Measurements from ENCODE around the gene ELFN1.

ELFN1 gene

DNA sequence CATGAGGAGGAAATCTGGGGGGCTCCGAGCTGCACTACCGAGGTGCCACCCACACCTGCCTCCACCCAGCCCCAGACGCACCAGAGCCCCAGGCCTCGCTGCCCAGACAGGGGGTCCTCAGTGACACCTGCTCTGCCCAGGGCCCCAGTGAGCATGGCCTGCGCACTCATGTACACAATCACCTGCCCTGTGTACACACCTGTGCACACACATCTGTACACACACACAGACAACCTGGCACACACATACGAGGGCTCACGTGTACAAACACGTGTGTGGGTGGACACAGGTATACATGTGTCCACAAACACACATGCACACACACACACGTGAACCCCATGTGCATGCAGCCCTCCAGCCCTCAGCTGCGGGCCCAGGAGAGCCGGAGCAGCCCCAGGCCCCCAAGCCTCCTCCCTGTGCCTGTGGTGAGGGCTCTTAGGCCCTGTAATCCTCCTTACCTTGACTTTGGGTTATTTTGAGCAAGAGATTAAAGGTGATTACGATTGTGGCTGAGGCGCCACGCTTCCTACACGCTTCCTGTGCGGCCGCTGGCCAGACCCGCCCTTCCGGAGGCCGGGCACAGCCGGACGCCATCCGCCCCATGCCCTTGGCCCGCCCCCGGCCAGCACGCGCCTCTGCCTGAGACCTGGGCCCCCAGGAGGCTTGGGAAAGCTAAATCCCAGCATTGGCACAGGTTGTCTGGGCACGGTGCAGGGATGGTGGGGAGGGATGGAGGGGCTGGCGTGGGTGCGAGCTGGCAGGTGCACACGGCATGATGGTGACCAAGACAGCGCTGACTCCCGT, 71.9 kb downstream of the ELFN1 start:
- DNase-seq (ENCODE audit: low read depth in 2 of 2) = no peak

DNA sequence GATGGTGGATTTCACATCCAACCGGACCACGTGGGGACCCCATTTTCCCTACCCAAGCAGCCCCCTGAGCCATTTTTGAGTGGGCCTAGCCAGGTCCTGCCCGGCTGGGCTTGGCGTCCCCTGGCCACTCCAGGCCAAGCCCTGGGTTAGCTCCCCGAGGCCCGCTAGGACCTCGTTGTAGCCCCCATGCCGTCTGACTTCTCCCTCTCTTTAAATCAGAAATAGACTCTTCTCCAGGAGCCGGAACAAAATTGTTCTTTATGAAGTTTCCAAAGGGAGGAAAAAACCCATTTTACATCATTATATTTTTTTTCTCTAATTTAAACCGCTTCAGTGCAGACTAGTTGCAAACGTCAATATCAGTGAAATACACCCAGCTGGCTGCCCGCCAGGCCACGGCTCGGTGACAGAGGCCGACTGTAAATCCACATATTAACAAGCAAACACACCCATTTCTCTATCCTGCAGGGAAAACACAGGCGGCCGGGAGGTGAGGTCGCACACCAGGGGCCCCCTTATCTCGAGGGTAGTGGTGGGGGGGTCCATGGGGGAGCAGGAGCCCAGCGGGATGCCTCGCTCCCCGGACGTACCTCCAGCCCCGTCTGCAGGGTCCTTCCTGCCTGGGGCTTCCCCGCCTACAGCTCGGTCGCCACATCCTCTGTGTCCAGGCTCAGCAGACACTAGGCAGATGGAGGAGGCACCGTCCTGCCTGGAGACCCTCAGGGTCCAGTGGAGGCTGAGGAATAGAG, 72.7 kb downstream of the ELFN1 start:
- no peak for DNase-seq (ENCODE audit: low read depth in 2 of 2)

DNA sequence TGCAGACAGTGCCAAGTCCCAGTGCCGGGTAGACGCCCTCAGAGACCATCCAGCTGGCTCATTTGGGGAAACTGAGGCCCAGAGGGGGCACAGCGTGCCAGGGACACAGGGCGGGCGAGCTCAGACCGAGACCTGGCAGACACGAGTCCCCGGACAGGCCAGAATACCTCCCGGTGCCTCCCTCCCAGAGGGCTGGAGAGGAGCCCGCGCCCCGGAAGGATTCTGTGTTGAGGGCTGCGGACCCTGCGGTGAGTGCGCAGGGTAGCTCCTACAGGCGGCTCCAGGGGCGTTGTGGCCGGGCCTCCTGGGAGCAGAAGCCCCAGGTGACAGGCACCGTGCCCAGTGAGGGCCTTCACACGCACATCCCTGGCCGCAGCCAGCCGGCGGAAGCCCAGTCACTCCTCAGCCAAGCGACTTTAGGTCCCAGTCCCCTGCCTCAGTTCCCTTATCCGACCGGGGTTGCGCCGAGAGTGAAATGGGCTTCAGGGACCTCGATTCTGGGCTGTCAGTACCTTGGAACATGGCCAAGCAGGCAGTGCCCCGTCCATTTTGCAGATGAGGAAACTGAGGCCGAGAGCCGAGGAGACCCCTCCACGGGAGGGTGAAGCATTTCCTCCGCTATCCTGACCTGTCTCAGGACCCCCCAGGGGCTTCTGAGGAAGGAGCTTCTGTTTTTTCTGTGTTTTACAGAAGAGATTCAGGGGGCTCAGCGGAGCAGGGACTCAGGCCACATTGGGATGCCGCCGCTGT, 73.6 kb downstream of the ELFN1 start:
- no peak for DNase-seq (ENCODE audit: low read depth in 2 of 2)

DNA sequence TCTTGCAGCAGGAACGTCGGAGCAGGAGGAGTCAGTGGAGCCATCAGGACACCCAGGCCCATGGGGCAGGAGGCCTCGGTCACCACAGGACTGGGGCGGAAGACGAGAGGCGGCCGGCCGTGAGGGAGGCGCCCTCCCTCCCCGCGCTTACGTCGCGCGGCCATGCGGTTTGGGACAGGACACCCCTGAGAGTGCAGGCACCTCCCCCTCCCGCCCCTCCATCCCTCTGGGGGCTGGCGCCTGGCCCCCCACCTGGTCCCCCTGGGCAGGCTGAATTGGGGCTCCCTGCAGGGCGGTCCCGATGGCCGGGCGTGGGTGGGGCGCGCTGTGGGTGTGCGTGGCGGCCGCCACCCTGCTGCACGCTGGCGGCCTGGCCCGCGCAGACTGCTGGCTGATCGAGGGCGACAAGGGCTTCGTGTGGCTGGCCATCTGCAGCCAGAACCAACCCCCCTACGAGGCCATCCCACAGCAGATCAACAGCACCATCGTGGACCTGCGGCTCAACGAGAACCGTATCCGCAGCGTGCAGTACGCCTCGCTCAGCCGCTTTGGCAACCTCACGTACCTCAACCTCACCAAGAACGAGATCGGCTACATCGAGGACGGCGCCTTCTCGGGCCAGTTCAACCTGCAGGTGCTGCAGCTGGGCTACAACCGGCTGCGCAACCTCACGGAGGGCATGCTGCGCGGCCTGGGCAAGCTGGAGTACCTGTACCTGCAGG, 74.4 kb downstream of the ELFN1 start:
- DNase-seq (ENCODE audit: low read depth in 2 of 2) = no peak

DNA sequence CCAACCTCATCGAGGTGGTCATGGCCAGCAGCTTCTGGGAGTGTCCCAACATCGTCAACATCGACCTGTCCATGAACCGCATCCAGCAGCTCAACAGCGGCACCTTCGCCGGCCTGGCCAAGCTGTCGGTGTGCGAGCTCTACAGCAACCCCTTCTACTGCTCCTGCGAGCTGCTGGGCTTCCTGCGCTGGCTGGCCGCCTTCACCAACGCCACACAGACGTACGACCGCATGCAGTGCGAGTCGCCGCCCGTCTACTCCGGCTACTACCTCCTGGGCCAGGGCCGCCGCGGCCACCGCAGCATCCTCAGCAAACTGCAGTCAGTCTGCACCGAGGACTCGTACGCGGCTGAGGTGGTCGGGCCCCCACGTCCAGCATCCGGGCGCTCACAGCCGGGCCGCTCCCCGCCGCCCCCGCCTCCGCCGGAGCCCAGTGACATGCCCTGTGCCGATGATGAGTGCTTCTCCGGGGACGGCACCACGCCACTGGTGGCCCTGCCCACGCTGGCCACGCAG, 75.0 kb downstream of the ELFN1 start:
- no peak for DNase-seq (ENCODE audit: low read depth in 2 of 2)

DNA sequence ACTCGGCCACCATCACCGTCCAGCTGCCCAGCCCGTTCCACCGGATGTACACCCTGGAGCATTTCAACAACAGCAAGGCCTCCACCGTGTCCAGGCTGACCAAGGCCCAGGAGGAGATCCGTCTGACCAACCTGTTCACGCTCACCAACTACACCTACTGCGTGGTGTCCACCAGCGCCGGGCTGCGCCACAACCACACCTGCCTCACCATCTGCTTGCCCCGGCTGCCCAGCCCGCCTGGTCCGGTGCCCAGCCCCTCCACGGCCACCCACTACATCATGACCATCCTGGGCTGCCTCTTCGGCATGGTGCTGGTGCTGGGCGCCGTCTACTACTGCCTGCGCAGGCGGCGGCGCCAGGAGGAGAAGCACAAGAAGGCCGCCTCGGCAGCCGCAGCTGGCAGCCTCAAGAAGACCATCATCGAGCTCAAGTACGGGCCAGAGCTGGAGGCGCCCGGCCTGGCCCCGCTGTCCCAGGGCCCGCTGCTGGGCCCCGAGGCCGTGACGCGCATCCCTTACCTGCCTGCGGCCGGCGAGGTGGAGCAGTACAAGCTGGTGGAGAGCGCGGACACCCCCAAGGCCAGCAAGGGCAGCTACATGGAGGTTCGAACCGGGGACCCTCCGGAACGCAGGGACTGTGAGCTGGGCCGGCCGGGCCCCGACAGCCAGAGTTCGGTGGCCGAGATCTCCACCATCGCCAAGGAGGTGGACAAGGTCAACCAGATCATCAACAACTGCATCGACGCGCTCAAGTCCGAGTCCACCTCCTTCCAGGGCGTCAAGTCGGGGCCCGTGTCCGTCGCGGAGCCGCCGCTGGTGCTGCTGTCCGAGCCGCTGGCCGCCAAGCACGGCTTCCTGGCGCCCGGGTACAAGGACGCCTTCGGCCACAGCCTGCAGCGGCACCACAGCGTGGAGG, 75.8 kb downstream of the ELFN1 start:
- no peak for DNase-seq (ENCODE audit: low read depth in 2 of 2)

DNA sequence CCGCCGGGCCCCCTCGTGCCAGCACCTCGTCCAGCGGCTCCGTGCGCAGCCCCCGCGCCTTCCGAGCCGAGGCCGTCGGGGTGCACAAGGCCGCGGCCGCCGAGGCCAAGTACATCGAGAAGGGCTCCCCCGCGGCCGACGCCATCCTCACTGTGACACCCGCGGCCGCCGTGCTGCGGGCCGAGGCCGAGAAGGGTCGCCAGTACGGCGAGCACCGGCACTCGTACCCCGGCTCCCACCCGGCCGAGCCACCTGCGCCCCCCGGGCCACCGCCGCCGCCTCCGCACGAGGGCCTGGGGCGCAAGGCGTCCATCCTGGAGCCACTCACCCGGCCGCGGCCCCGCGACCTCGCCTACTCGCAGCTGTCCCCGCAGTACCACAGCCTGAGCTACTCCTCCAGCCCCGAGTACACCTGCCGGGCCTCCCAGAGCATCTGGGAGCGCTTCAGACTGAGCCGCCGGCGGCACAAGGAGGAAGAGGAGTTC, 76.5 kb downstream of the ELFN1 start:
- DNase-seq (ENCODE audit: low read depth in 2 of 2) = no peak

DNA sequence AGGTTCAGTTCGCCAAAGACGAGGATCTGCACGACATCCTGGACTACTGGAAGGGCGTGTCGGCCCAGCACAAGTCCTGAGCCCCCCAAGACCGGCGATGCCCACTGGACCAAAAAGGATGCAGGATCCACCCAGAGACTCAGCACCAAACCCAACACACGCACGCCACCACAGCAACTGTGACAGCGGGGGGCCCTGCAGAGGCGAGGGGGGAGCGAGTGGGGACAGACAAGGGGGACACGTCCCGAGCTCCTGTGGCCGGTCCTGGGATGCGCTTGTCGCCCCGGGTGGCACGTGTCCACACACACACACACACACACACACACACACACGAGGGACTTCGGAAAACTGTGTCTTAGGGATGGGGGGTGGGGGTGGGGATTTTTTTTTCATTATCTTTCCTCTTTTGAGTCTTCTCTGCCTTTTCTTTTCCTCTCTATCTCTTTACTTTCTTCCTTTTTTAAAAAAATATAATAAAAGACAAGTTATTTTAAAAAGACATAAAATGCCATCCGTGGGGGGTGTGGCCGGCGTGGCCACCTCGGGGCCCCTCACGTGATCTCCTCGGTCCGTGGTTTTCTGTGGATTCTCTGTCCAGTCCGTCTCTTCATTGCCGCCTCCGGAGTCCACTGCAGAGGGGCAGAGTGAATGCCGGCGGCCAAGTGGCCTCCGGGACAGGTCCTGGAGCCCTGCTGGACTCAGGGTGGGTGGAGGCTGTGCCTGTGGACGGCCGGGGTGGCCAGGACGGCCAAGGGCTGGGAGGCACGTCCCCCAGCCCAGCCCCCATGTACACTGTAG, 77.1 kb downstream of the ELFN1 start:
- DNase-seq (ENCODE audit: low read depth in 2 of 2) = no peak

DNA sequence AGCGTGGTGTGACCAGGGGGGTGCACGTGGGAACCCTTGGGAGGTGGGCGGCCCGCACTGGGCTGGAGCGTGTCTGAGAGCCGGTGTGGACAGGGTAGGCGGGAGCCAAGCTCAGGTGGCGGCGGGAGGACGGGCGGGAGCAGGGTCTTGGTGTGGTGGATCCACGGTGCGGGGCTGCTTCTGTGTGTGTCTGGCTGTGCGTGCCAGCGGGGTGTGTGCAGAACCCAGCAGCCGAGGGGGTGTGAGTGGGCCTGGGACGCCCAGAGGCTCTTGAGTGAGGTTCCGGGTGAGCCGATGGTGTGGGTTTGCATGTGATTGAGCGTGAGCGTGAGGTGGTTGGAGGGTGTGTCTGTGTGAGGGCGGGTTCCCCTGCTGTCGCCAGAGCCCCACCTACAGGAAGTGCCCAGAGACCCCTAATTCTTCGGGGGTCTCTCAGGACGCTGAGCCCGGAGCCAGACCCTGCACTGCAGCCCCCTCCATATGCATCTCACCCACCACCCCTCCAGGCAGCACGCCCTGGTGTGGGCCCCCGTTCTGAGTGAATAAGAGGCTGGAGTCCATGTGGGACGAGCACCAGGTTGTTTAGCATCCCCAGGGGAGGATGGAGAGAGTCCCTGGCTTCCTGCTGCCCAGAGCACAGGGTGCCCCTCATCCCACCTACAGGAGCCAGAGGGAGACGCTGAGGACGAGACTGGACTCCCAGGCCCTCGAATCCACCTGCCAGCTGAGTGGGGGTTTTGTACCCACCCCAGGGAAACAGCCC, 78.2 kb downstream of the ELFN1 start:
- DNase-seq (ENCODE audit: low read depth in 2 of 2) = no peak

DNA sequence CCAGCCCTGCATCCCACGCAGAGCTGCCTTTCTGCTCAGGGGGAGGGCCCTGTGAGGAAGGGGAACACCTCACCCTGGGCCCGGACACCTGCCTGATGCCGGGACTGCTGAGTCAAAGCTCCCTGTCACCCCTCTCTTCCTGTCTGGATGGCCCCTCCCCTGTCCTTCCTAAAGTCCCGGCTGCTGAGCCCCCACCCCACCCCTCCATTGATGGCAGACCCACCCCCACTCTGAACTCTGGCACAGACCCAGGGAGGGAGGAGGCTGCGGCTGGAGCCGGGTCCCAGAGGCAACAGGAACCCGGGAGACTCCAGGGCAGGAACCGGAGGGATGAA, 78.7 kb downstream of the ELFN1 start:
- DNase-seq (ENCODE audit: low read depth in 2 of 2) = no peak

DNA sequence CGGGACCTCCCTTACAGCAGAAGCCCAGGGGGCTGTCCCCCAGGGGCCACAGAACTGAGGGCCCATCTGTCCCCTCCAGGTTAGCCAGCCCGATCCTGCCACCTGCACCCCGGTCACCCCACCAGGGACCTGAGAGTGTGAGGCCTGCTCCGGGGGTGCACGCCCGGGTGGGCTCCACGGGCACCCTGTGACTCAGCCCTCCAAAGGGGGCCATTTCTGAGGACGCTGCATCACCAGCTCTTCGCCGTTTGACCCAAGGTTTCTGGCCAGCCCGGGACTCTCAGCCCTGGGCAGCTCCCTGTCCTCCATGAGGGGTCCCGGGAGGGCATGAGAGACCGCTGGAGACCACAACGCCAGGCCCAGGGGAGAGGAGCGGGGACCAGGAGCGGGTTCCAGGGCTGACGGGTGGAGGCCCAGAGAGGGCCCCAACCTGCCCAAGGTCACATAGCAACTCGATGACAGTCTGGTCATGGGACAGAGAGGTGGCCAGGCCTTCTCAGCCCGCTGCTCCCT, 79.3 kb downstream of the ELFN1 start:
- DNase-seq (ENCODE audit: low read depth in 2 of 2) = no peak

DNA sequence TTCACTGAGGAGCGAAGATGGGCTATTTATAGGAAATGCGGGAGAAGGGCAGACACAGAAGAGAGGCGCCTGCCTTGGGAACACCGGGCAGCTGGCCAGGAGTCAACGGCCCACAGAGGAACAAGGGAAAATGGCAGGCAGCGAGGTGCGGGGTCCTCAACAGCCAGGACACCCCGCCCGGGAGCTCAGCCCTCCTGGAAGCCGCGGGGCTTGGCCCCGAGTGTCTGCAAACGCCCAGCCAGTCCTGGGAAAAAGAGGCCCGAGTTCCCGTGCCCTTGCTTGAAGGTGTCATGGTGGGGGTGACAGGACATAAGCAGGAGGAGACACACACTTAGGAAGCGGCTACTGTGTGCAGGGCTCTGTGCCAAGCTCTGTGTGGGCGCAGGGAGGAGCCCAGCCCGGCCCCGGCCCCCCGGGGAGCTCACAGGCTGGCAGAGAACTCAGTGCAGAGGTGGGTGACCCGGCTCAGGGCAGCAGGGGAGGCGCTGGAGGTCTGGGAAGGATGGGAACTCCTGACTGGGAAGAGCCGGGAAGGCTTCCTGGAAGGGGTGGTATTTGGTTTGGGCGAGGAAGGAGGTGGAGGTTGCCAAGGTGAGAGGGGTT, 79.9 kb downstream of the ELFN1 start:
- no peak for DNase-seq (ENCODE audit: low read depth in 2 of 2)

DNA sequence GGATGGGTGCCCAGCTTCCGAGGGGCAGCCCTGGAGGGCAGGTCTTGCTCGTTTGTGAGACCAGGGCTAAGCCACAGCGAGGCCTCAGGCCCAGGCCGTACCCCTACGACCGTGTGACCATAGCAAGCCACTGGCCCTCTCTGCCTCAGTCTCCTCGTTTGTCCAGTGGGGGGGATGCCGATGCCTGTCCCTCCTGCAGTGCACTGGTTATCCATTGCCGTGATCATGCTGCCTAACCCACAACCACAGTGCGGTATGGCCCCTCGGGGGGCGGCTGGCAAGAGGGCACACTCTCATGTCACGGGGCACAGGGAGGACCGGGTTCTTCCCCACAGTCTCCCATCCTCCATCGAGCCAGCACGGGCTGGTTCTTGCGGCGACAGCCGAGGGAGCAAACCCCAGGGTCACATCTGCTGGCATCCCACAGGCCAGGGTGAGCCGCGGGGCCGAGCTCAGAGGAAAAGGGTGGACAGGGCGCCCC, 80.5 kb downstream of the ELFN1 start:
- no peak for DNase-seq (ENCODE audit: low read depth in 2 of 2)

DNA sequence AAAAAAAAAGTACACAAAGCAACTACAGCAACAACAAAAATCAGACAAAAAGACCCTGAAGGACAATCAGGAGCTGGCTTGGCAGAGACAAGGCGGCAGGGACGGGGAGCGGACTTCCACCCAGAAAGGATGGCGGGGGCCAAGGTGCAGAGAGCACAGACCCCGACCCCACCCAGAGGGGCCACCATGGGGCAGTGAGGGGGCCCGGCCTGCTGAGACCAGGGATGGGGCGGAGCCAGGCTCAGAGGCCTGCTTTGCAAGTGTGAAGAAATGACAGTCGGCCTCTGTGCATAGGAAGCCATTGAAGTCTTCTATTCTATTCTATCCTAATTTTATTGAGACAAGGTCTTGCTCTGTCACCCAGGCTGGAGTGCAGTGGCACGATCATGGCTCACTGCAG, 82.0 kb downstream of the ELFN1 start:
- DNase-seq (ENCODE audit: low read depth in 2 of 2) = no peak

DNA sequence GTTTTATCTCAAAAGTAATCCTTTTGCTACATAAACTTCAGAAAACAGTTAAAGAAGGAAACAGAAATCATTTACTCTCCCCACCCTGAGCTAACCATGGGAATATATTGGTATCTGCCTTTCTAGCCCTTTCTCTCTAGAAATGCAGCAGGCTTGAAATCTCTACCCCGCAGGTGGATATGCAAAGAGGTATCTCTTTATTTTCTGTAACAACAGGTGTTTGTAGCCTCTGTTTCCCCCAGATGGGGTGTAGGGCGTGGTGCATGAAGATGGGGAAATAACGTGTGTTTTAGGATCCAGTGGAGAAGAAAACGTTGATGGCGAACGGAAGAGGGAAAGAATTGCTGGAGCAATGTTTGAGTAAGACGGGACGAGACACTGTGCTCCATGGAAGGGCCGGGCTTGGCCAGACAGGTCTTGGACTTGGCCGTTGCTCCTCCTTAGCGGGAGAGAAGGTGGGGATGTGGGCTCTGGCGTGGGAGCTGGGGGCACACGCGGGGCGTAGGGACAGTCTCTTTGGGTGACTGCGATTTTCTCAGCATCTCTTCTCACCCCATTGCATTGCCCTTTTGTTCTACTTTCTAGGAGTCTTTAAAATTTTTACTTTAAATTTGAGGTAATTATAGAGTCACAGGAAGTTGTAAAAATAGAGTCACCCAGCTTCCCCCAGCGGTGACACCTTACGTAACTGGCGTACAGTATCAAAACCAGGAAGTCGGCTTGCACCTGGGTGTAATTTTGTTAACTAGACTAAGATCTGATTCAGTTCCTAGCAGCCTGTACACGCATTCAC, 82.9 kb downstream of the ELFN1 start:
- DNase-seq (ENCODE audit: low read depth in 2 of 2) = no peak

DNA sequence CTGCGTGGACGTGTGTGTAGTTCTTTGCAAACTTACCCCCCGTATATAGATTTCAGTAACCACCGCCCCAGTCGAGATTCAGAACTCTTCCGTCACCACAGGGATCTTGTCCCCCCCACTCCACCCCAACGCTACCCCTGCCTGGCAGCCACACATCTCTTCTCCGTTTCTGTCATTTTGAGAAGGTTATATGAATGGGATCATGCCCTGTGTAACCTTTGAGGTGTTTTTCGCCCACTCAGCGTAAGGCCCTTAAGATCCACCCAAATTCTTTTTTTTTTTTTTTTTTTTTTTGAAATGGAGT, 83.4 kb downstream of the ELFN1 start:
- no peak for DNase-seq (ENCODE audit: low read depth in 2 of 2)

DNA sequence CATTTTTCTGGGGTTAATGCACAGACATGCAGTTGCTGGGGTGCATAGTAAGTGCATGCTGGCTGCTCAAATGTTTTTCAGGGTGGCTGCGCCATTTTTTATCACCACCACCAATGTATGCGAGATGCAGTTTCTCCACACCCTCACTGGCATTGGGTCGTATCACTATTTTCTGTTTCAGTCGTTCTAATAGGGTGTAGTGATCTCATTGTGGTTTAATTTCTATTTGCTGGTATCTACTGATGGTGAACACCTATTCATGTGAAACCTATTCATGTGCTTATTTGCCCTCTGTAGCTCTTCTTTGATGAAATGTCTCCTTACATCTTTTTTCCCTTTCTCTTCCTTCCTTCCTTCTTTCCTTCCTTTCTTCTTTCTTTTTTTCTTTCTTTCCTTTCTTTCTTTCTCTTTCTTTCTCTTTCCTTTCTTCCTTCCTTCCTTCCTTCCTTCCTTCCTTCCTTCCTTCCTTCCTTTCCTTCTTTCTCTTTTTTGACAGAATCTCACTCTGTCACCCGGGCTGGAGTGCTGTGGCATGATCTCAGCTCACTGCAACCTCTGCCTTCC, 84.3 kb downstream of the ELFN1 start:
- no peak for DNase-seq (ENCODE audit: low read depth in 2 of 2)
